Natural killer cell (primary cell): ENCODE data around the gene PPP1R18. TPM values are rescaled to one million over a fixed set of nuclear protein-coding genes. Genes with fewer than 3 reads are reported as not detected.

ENCODE experiments used
- ATAC-seq, 3 donors: fragments of 150-1000 bp in 2 of 3; fragments of 200-7000 bp in 1 of 3; cut with Tn5 transposase; 1 replicate in 1 of 3; 2 replicates in 2 of 3; pipeline ENCODE4 v1.10.0; 2021; ENCODE audit warnings: mild to moderate bottlenecking in 2 of 3, moderate library complexity in 2 of 3
- DNase-seq, 2 donors: peaks; one replicate each; pipeline versions ENCODE4 v3.0.0 to v3.0.0-alpha.2; 2013 to 2021; ENCODE audit warnings: mixed read lengths in 1 of 2
- H3K27ac ChIP-seq: one replicate; pipeline ENCODE4 v1.5.1; 2013; ENCODE audit warnings: mild to moderate bottlenecking, low read length
- H3K27me3 ChIP-seq: one replicate; pipeline ENCODE4 v1.6.1; 2013; ENCODE audit warnings: low read length; ENCODE audit not compliant: control insufficient read depth, insufficient read depth
- H3K36me3 ChIP-seq: one replicate; pipeline ENCODE4 v1.6.1; 2013; ENCODE audit warnings: low read length; ENCODE audit not compliant: control insufficient read depth, insufficient read depth
- H3K4me1 ChIP-seq: one replicate; pipeline ENCODE4 v1.6.1; 2013; ENCODE audit warnings: low read length; ENCODE audit not compliant: control insufficient read depth, insufficient read depth
- H3K4me3 ChIP-seq: one replicate; pipeline ENCODE4 v1.5.1; 2013; ENCODE audit warnings: low read length
- H3K9me3 ChIP-seq: one replicate; pipeline ENCODE4 v1.6.1; 2013; ENCODE audit warnings: low read length; ENCODE audit not compliant: control insufficient read depth, insufficient read depth
- H3K27ac Mint-ChIP-seq, 2 donors: one replicate each; pipeline ENCODE4 v1.8.0; 2022; ENCODE audit warnings: mild to moderate bottlenecking in 2 of 2, mixed read lengths in 2 of 2, moderate library complexity in 1 of 2
- H3K27me3 Mint-ChIP-seq, 2 donors: one replicate each; pipeline ENCODE4 v1.8.0; 2022; ENCODE audit warnings: low read depth in 2 of 2, mixed read lengths in 2 of 2
- H3K36me3 Mint-ChIP-seq: one replicate; pipeline ENCODE4 v1.8.0; 2022; ENCODE audit warnings: mixed read lengths
- H3K4me1 Mint-ChIP-seq, 2 donors: one replicate each; pipeline ENCODE4 v1.8.0; 2022; ENCODE audit warnings: mixed read lengths in 2 of 2
- H3K4me3 Mint-ChIP-seq: one replicate; pipeline ENCODE4 v1.8.0; 2022; ENCODE audit warnings: mild to moderate bottlenecking, moderate library complexity, mixed read lengths
- H3K9me3 Mint-ChIP-seq, 2 donors: one replicate each; pipeline ENCODE4 v1.8.0; 2022; ENCODE audit warnings: mixed read lengths in 2 of 2
- CTCF ChIP-seq: fragments of 200-600 bp; IDR thresholded peaks from one replicate; pipeline ENCODE4 v1.8.0; 2022; ENCODE audit warnings: antibody characterized with exemption
- WGBS: methylation state at CpG from one replicate; pipeline ENCODE4 v1.1.7; 2013; ENCODE audit warnings: missing lambda C conversion rate; ENCODE audit not compliant: insufficient coverage; 5-methylcytosine and 5-hydroxymethylcytosine counted together
- intact Hi-C: fragments of 100-400 bp; cut with micrococcal nuclease; formaldehyde crosslinking; loops from one replicate; pipeline ENCODE4 v1.14.2; 2022
- total RNA-seq, 4 donors: library from RNA; stranded (reverse); fragments of 120-200 nt in 1 of 4; gene quantifications; one replicate each; pipeline versions ENCODE4 v1.2.3 to v1.2.4, GENCODE V29; 2013 to 2022

The PPP1R18 gene
- total RNA-seq, 3 donors from 2014 or later (not counting 1 experiment from before 2014, with no cell fraction given), result 183 to 260 (median 219) TPM

DNA sequence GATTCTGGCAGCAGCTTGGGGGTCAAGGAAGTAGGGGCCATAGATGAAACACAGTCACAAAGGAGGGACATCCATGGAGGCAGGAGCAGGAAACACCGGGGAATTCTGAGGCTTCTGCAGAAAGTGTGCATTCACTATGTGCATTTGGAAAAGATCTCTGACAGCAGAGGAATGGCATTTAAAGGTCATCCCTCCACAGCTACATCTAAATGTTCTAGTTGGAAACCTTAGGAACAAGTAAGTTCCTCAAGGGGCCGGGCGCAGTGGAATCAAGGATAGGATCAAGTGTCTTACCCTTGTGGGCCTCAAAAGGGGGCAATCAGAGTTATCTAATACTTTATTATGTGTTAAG lies 30.7 kb downstream of the PPP1R18 start:
- intact Hi-C loops, result no loop called here
- peak overlapping the region in 1 of 2 donors; percentile 35 for H3K27ac Mint-ChIP-seq
- H3K27me3 ChIP-seq, result no peaks in the 10 kb centered on the region
- WGBS, result 99% methylated on average over 3 of the region's 3 CpGs
- H3K9me3 Mint-ChIP-seq, result no peaks in the 10 kb centered on the region
- no peak for TF ChIP-seq CTCF
- no peak overlapping the region for H3K4me3 Mint-ChIP-seq
- H3K27ac ChIP-seq, result no peak overlapping the region
- peaks cover 18% of the 10 kb centered on the region for H3K36me3 Mint-ChIP-seq
- no peak overlapping the region for H3K4me3 ChIP-seq
- H3K4me1 ChIP-seq, result no peaks in the 10 kb centered on the region
- H3K9me3 ChIP-seq, result no peaks in the 10 kb centered on the region
- no peak for ATAC-seq
- DNase-seq, result no peak
- H3K27me3 Mint-ChIP-seq, result no peaks in the 10 kb centered on the region
- H3K36me3 ChIP-seq, result peaks cover 91% of the 10 kb centered on the region
- H3K4me1 Mint-ChIP-seq, result no peaks in the 10 kb centered on the region

DNA sequence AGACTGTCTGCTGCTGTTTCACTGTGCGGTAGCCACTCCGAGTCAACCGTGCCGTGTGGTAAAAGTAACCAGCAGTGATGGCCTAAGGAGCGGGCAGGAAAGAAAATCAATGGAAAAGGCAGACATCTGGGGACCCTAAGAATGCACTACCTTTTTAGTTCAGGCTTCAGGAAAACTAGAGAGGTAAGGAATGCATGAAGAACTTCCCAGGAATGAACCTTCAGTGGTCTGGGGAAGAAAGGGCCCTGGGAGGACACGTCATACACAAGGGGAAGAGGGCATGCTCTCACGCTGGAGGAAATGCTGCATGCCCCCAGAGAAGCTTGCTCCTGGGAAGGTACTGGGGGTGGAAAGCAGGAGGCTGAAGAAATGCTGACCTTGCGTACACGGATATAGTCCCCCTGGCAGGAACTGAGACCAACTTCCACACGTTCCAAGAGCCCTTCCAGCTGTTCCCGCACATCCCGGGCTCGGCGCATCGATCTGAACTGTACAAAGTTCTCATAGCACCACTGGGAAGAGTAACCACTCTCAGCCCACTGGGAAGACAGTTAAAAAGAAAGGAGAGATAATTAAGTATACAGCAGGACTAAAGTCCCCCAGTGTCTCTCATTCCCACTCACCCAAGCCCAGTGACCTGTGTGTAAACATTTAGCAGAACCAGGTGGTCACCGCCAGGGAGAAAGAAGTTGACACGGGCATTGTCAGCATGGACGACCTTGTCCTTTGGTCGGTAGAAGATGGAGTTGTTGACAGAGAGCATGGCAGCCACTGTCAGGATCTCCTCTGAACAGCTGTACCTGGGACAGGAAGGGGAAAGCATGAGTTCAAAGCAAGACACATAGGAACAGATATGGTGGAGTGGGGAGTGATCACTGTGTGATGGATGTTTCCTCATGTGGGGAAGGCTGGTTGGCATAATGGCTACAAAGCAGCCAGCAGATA lies 31.4 kb downstream of the PPP1R18 start:
- no peaks in the 10 kb centered on the region for H3K9me3 Mint-ChIP-seq
- peaks cover 87% of the 10 kb centered on the region for H3K36me3 ChIP-seq
- H3K4me3 Mint-ChIP-seq, result no peak overlapping the region
- no peaks in the 10 kb centered on the region for H3K9me3 ChIP-seq
- H3K4me3 ChIP-seq, result no peak overlapping the region
- H3K27me3 Mint-ChIP-seq, result no peaks in the 10 kb centered on the region
- no peak for ATAC-seq
- no peaks in the 10 kb centered on the region for H3K27me3 ChIP-seq
- no peaks in the 10 kb centered on the region for H3K4me1 ChIP-seq
- H3K4me1 Mint-ChIP-seq, result no peaks in the 10 kb centered on the region
- H3K27ac ChIP-seq, result no peak overlapping the region
- no peak for DNase-seq
- H3K27ac Mint-ChIP-seq, result peak overlapping the region in 1 of 2 donors; percentile 35
- H3K36me3 Mint-ChIP-seq, result peaks cover 18% of the 10 kb centered on the region
- no peak for TF ChIP-seq CTCF
- 96% methylated on average over 19 of the region's 19 CpGs for WGBS
- intact Hi-C loops, result no loop called here

- Mint-ChIP-seq H3K36me3 (peaks cover 18% of the 10 kb centered on the region), H3K27ac (peak overlapping the region in 1 of 2 donors; percentile 44), H3K4me1 (peaks cover 7 to 17% of the 10 kb centered on the region in 2 donors), H3K27me3 (no peaks in the 10 kb centered on the region), H3K4me3 (no peak overlapping the region), H3K9me3 (no peaks in the 10 kb centered on the region)
- DNase-seq (no peak), ATAC-seq (no peak)
- H3K4me1 ChIP-seq, result peaks cover 16% of the 10 kb centered on the region
- H3K4me3 ChIP-seq, result no peak overlapping the region
- intact Hi-C loops, result no loop called here
- WGBS, result 88% methylated on average over 11 of the region's 12 CpGs
- H3K27me3 ChIP-seq, result no peaks in the 10 kb centered on the region
- no peak overlapping the region for H3K27ac ChIP-seq
- H3K9me3 ChIP-seq, result no peaks in the 10 kb centered on the region
- TF ChIP-seq CTCF, result no peak
- H3K36me3 ChIP-seq, result peaks cover 54% of the 10 kb centered on the region
Measured at GRCh38 chr6:30651143-30651542, 35.3 kb downstream of the PPP1R18 start.
